GM12874 (cell line): ENCODE results near the gene FUT1.

ENCODE experiments used
- CTCF ChIP-seq: IDR thresholded peaks from 2 replicates; pipeline ENCODE4 v1.5.1; 2011; ENCODE audit warnings: low read depth, mild to moderate bottlenecking, control low read depth, low read length, moderate library complexity; ENCODE audit not compliant: insufficient read depth

FUT1 gene

GRCh38 chr19:48720613-48721296 lies 31.7 kb downstream of the FUT1 start:
- TF ChIP-seq CTCF: no peak

GRCh38 chr19:48720251-48720612 lies 32.2 kb downstream of the FUT1 start:
- TF ChIP-seq CTCF: no peak

GRCh38 chr19:48719263-48720171 lies 32.9 kb downstream of the FUT1 start, which contains the start of gene MAMSTR:
TSS of gene MAMSTR (minus strand) at chr19:48719725. CDS start at chr19:48719031, 694 bp downstream.
- TF ChIP-seq CTCF: no peak

GRCh38 chr19:48718711-48719231 lies 33.7 kb downstream of the FUT1 start:
- no peak for TF ChIP-seq CTCF

- TF ChIP-seq CTCF: no peak
Measured at GRCh38 chr19:48716562-48717291, 35.7 kb downstream of the FUT1 start.

- no peak for TF ChIP-seq CTCF
Measured at GRCh38 chr19:48715681-48716171, 36.7 kb downstream of the FUT1 start.
